ENCODE results near the gene FEM1B.

FEM1B gene

GRCh38 chr15:68310178-68310803 is 32.7 kb downstream of the FEM1B start:
- DNase-seq = no peak

GRCh38 chr15:68310804-68311463 is 33.4 kb downstream of the FEM1B start:
- no peak for DNase-seq

GRCh38 chr15:68311464-68311835 is 33.9 kb downstream of the FEM1B start:
- DNase-seq = no peak

GRCh38 chr15:68311859-68312557 is 34.5 kb downstream of the FEM1B start:
- DNase-seq = no peak

- DNase-seq = no peak
These were observed 35.2 kb downstream of the FEM1B start for GRCh38 chr15:68312701-68313204.

GRCh38 chr15:68313501-68314410 is 36.2 kb downstream of the FEM1B start:
- no peak for DNase-seq

GRCh38 chr15:68314563-68314962 is 37.0 kb downstream of the FEM1B start:
- DNase-seq = no peak

- DNase-seq = no peak
These were observed 37.5 kb downstream of the FEM1B start for GRCh38 chr15:68315035-68315434.

- no peak for DNase-seq
These were observed 38.0 kb downstream of the FEM1B start for GRCh38 chr15:68315495-68316031.

GRCh38 chr15:68316061-68316804 is 38.7 kb downstream of the FEM1B start:
- no peak for DNase-seq

GRCh38 chr15:68317281-68318007 is 39.9 kb downstream of the FEM1B start:
- DNase-seq = no peak

GRCh38 chr15:68318008-68318835 is 40.7 kb downstream of the FEM1B start:
- DNase-seq = no peak

GRCh38 chr15:68318931-68319909 is 41.7 kb downstream of the FEM1B start:
- no peak for DNase-seq

GRCh38 chr15:68319997-68320396 is 42.5 kb downstream of the FEM1B start:
- no peak for DNase-seq

- no peak for DNase-seq
These were observed 43.7 kb downstream of the FEM1B start for GRCh38 chr15:68321229-68321628.

GRCh38 chr15:68322796-68323195 is 45.3 kb downstream of the FEM1B start:
- no peak for DNase-seq

- no peak for DNase-seq
These were observed 48.2 kb downstream of the FEM1B start for GRCh38 chr15:68325726-68326125.

- no peak for DNase-seq
These were observed 49.3 kb downstream of the FEM1B start for GRCh38 chr15:68326711-68327354.

Data from activated effector memory CD4-positive, alpha-beta T cell treated with Interleukin-2 at 50 U/mL for 16 hours (primary cell).